WTC11 (cell line): ENCODE results near the gene TNIK. TPM values are rescaled to one million over a fixed set of nuclear protein-coding genes. Genes with fewer than 3 reads are reported as not detected.

ENCODE experiments used
- ATAC-seq: fragments of 200-7000 bp; cut with Tn5 transposase; 2 replicates; pipeline ENCODE4 v1.10.0; 2021; ENCODE audit warnings: mild to moderate bottlenecking, moderate library complexity
- CTCF ChIA-PET: fragments of 300-600 bp; sonication (Branson Sonifier 250); formaldehyde crosslinking; loops from one replicate; lab custom pipeline; 2021; ENCODE audit warnings: antibody characterized with exemption; lab: Charles Lee
- POLR2A ChIA-PET: fragments of 350-600 bp; sonication (Branson Sonifier 250); formaldehyde crosslinking; loops from one replicate; lab custom pipeline; 2021; ENCODE audit warnings: antibody characterized with exemption; lab: Charles Lee
- DNase-seq: peaks from one replicate; pipeline ENCODE4 v3.0.0; 2021; ENCODE audit warnings: low spot score
- H3K27ac Mint-ChIP-seq: 2 replicates; pipeline ENCODE4 v1.8.0; 2021; ENCODE audit warnings: mixed read lengths
- H3K27me3 Mint-ChIP-seq: 2 replicates; pipeline ENCODE4 v1.8.0; 2021; ENCODE audit warnings: low read depth, mild to moderate bottlenecking, moderate library complexity, mixed read lengths
- H3K36me3 Mint-ChIP-seq: 2 replicates; pipeline ENCODE4 v1.8.0; 2021; ENCODE audit warnings: mixed read lengths
- H3K4me1 Mint-ChIP-seq: 2 replicates; pipeline ENCODE4 v1.8.0; 2022; ENCODE audit warnings: mixed read lengths
- H3K4me3 Mint-ChIP-seq: 2 replicates; pipeline ENCODE4 v1.8.0; 2021; ENCODE audit warnings: mild to moderate bottlenecking, moderate library complexity, mixed read lengths
- H3K9me3 Mint-ChIP-seq: 2 replicates; pipeline ENCODE4 v1.8.0; 2021; ENCODE audit warnings: mixed read lengths
- CBFB ChIP-seq: sonication (generic); formaldehyde crosslinking; IDR thresholded peaks from 2 replicates; pipeline ENCODE4 v1.8.1; 2022; ENCODE audit warnings: mild to moderate bottlenecking, low read depth, missing genetic modification reagents
- EMX1 ChIP-seq: fragments of 250-450 bp; sonication (Bioruptor Pico); IDR thresholded peaks from 2 replicates; pipeline ENCODE4 v1.8.0; 2021; ENCODE audit warnings: mild to moderate bottlenecking
- ETV6 ChIP-seq: sonication (generic); formaldehyde crosslinking; IDR thresholded peaks from 2 replicates; pipeline ENCODE4 v1.8.1; 2022; ENCODE audit warnings: mild to moderate bottlenecking, missing genetic modification reagents
- FOXP1 ChIP-seq: sonication (generic); formaldehyde crosslinking; IDR thresholded peaks from 2 replicates; pipeline ENCODE4 v1.8.0; 2022; ENCODE audit warnings: missing genetic modification reagents, mild to moderate bottlenecking, moderate library complexity, borderline replicate concordance
- MXD4 ChIP-seq: fragments of 250-450 bp; sonication (Bioruptor Pico); IDR thresholded peaks from 2 replicates; pipeline ENCODE4 v1.8.0; 2021; ENCODE audit warnings: mild to moderate bottlenecking, moderate library complexity, borderline replicate concordance
- NFE2L1 ChIP-seq: sonication (generic); formaldehyde crosslinking; IDR thresholded peaks from 2 replicates; pipeline ENCODE4 v1.8.1; 2023; ENCODE audit warnings: missing genetic modification reagents
- NR1H2 ChIP-seq: sonication (generic); formaldehyde crosslinking; IDR thresholded peaks from 2 replicates; pipeline ENCODE4 v1.9.0; 2021; ENCODE audit warnings: mild to moderate bottlenecking, moderate library complexity, missing genetic modification reagents
- NR2C2 ChIP-seq: sonication (generic); formaldehyde crosslinking; IDR thresholded peaks from 2 replicates; pipeline ENCODE4 v1.8.0; 2022; ENCODE audit warnings: mild to moderate bottlenecking, missing genetic modification reagents
- RELA ChIP-seq: sonication (generic); formaldehyde crosslinking; IDR thresholded peaks from 2 replicates; pipeline ENCODE4 v1.8.1; 2022; ENCODE audit warnings: missing genetic modification reagents, mild to moderate bottlenecking, borderline replicate concordance
- SMAD3 ChIP-seq: sonication (generic); formaldehyde crosslinking; IDR thresholded peaks from 2 replicates; pipeline ENCODE4 v1.8.0; 2022; ENCODE audit warnings: missing genetic modification reagents, mild to moderate bottlenecking, borderline replicate concordance
- SMAD4 ChIP-seq: sonication (generic); formaldehyde crosslinking; IDR thresholded peaks from 2 replicates; pipeline ENCODE4 v1.8.0; 2022; ENCODE audit warnings: mild to moderate bottlenecking, missing genetic modification reagents
- SP1 ChIP-seq: sonication (generic); formaldehyde crosslinking; conservative IDR thresholded peaks from 2 replicates; pipeline ENCODE4 v1.8.1; 2022; ENCODE audit warnings: missing genetic modification reagents
- ZNF219 ChIP-seq: sonication (generic); formaldehyde crosslinking; IDR thresholded peaks from 2 replicates; pipeline ENCODE4 v1.8.0; 2023; ENCODE audit warnings: missing genetic modification reagents, mild to moderate bottlenecking, borderline replicate concordance
- ZNF396 ChIP-seq: fragments of 250-450 bp; sonication (Bioruptor Pico); IDR thresholded peaks from 2 replicates; pipeline ENCODE4 v1.8.0; 2021; ENCODE audit warnings: mild to moderate bottlenecking, moderate library complexity, borderline replicate concordance
- total RNA-seq: library from RNA; stranded (reverse); gene quantifications from 3 replicates; pipeline ENCODE4 v1.2.3, GENCODE V29; 2021
- TF ChIP-seq, protein P1 (sequence below): sonication (generic); formaldehyde crosslinking; IDR thresholded peaks from 2 replicates; pipeline ENCODE4 v1.8.1; 2022; ENCODE audit warnings: missing genetic modification reagents, borderline replicate concordance
- TF ChIP-seq, protein P2 (sequence below): sonication (generic); formaldehyde crosslinking; IDR thresholded peaks from 2 replicates; pipeline ENCODE4 v1.8.0; 2022; ENCODE audit warnings: mild to moderate bottlenecking, missing genetic modification reagents
- TF ChIP-seq, protein P3 (sequence below): sonication (generic); formaldehyde crosslinking; IDR thresholded peaks from 2 replicates; pipeline ENCODE4 v1.8.1; 2023; ENCODE audit warnings: mild to moderate bottlenecking, missing genetic modification reagents, moderate library complexity
- TF ChIP-seq, protein P4 (sequence below): fragments of 250-450 bp; sonication (Bioruptor Pico); IDR thresholded peaks from 2 replicates; pipeline ENCODE4 v1.9.0; 2021; ENCODE audit warnings: moderate library complexity, mild to moderate bottlenecking, inconsistent platforms, borderline replicate concordance
- TF ChIP-seq, protein P5 (sequence below): fragments of 250-450 bp; sonication (Bioruptor Pico); conservative IDR thresholded peaks from 2 replicates; pipeline ENCODE4 v1.9.0; 2021; ENCODE audit warnings: mild to moderate bottlenecking
- TF ChIP-seq, protein P6 (sequence below): sonication (generic); formaldehyde crosslinking; IDR thresholded peaks from 2 replicates; pipeline ENCODE4 v1.8.0; 2023; ENCODE audit warnings: mild to moderate bottlenecking, missing genetic modification reagents

Gene TNIK
- total RNA-seq, 1 experiment from 2014 or later = 50.3 TPM

DNA sequence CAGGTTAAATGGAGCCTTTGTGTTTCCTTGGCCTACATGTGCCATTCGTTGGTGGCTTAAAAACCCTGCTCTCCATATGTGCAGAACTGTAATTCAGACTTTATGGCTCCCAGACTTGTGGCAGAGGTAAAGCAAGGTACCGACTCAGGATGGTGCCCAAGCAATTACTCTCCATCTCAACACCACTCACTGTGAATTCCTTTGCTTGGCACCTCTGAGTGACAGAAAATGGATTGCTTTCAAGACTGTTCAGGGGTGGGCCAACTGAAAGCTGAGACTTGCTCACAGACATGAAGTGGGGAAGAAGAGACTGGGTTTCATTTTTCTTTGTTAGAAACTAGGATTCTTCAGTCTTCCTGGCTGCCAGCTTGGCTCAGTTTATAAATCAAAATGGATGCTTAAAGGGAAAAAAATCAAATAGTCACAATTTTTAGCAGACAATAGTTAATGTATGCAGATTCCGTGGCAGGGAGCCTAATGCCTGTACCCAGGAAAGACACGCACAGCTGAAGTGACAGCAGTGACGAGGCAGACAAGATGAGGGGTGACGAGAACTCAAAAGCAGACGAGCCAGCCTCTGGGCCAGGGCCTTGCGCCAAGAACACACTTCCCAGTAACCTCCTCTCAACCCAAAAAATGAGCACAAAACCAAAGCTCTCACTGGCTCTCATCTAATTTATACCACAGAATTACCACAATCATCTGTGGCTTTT lies 225.8 kb downstream of the TNIK start (continued):
- TF ChIP-seq EMX1 (no peak), SMAD3 (no peak), ZNF219 (CRISPR knock-in tag) (no peak)
- TF ChIP-seq, protein P1, sequence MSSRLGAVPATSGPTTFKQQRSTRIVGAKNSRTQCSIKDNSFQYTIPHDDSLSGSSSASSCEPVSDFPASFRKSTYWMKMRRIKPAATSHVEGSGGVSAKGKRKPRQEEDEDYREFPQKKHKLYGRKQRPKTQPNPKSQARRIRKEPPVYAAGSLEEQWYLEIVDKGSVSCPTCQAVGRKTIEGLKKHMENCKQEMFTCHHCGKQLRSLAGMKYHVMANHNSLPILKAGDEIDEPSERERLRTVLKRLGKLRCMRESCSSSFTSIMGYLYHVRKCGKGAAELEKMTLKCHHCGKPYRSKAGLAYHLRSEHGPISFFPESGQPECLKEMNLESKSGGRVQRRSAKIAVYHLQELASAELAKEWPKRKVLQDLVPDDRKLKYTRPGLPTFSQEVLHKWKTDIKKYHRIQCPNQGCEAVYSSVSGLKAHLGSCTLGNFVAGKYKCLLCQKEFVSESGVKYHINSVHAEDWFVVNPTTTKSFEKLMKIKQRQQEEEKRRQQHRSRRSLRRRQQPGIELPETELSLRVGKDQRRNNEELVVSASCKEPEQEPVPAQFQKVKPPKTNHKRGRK (CRISPR knock-in tag) = no peak
- TF ChIP-seq, protein P2, sequence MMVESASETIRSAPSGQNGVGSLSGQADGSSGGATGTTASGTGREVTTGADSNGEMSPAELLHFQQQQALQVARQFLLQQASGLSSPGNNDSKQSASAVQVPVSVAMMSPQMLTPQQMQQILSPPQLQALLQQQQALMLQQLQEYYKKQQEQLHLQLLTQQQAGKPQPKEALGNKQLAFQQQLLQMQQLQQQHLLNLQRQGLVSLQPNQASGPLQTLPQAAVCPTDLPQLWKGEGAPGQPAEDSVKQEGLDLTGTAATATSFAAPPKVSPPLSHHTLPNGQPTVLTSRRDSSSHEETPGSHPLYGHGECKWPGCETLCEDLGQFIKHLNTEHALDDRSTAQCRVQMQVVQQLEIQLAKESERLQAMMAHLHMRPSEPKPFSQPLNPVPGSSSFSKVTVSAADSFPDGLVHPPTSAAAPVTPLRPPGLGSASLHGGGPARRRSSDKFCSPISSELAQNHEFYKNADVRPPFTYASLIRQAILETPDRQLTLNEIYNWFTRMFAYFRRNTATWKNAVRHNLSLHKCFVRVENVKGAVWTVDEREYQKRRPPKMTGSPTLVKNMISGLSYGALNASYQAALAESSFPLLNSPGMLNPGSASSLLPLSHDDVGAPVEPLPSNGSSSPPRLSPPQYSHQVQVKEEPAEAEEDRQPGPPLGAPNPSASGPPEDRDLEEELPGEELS (CRISPR knock-in tag) = no peak
- TF ChIP-seq, protein P3, sequence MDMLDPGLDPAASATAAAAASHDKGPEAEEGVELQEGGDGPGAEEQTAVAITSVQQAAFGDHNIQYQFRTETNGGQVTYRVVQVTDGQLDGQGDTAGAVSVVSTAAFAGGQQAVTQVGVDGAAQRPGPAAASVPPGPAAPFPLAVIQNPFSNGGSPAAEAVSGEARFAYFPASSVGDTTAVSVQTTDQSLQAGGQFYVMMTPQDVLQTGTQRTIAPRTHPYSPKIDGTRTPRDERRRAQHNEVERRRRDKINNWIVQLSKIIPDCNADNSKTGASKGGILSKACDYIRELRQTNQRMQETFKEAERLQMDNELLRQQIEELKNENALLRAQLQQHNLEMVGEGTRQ (CRISPR knock-in tag) = no peak
- TF ChIP-seq, protein P4, sequence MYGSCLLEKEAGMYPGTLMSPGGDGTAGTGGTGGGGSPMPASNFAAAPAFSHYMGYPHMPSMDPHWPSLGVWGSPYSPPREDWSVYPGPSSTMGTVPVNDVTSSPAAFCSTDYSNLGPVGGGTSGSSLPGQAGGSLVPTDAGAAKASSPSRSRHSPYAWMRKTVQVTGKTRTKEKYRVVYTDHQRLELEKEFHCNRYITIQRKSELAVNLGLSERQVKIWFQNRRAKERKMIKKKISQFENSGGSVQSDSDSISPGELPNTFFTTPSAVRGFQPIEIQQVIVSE (CRISPR knock-in tag) = no peak
- TF ChIP-seq, protein P5, sequence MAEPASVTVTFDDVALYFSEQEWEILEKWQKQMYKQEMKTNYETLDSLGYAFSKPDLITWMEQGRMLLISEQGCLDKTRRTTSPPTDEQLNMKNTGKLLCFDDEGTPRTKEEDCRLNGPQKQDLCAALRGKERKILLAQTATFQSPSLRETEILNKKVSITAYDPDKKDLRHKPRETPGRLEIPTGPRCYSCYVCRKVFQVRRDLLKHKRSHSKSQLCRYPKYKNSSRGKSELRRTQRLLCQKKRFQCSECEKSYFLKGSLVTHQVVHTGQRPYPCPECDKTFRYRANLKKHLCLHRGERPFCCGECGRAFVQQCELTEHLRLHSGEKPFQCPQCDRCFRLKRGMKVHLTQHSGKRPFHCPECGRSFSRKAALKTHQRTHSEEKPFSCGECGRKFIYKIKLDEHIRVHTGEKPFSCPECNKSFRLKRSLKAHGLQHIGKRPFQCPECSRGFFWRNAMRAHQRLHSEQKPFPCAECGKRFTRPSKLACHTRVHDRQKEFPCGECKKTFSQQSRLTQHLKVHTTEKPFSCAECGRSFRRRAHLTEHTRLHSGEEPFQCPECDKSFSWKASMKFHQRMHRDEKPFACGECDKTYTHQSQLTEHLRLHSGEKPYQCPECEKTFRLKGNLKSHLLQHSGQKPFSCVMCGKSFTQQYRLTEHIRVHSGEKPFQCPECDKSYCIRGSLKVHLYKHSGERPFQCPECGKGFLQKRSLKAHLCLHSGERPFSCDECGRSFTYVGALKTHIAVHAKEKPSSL (CRISPR knock-in tag) = no peak
- TF ChIP-seq, all 79 proteins: peak for 0

DNA sequence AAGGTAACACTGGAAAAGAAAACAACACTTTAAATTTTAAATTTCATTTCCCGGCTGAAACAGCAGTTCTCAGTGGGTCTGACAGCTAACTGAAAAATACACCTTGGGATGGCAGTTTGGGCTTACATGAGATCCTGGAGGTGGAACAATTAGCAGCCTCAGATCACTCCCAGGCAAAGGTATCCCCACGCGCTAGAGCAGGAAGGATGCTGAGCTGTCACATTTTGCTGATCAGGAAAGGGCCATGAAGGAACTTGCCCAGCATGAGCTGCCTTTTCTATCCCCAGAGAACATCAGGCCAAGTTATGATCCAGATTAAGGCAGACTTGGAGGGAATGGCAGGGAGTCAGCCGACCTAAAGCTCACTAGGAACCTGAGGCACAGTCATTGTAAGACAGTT lies 228.8 kb downstream of the TNIK start:
- H3K27me3 Mint-ChIP-seq = no peaks in the 10 kb centered on the region
- no peak overlapping the region for H3K4me3 Mint-ChIP-seq
- ChIA-PET CTCF (interaction anchor here (0.9 to 1.0 kb wide), 2 partner anchors 11 to 59 kb away, joined by 3 read pairs; no protein-coding TSS in a partner anchor), POLR2A (no interaction called here)
- peaks cover 5% of the 10 kb centered on the region for H3K36me3 Mint-ChIP-seq
- ATAC-seq (peak; percentile 24; the same call in 1 of the 2 replicates), DNase-seq (no peak)
- peaks cover under 1% of the 10 kb centered on the region for H3K9me3 Mint-ChIP-seq
- 0 out of 2 replicates have a peak overlapping the region, but pooled peaks have one; percentile 9 for H3K27ac Mint-ChIP-seq
- H3K4me1 Mint-ChIP-seq = peaks cover 43% of the 10 kb centered on the region
- TF ChIP-seq SP1 (CRISPR knock-in tag) (no peak), SMAD4 (CRISPR knock-in tag) (no peak), NFE2L1 (CRISPR knock-in tag) (no peak), MXD4 (no peak), ETV6 (CRISPR knock-in tag) (no peak), FOXP1 (CRISPR knock-in tag) (no peak), NR1H2 (CRISPR knock-in tag) (no peak), ZNF219 (CRISPR knock-in tag) (no peak), RELA (CRISPR knock-in tag) (no peak), NR2C2 (CRISPR knock-in tag) (no peak), CBFB (CRISPR knock-in tag) (no peak), ZNF396 (no peak)
- TF ChIP-seq, protein P5 (CRISPR knock-in tag) = no peak
- TF ChIP-seq, protein P3 (CRISPR knock-in tag) = no peak
- TF ChIP-seq, protein P6, sequence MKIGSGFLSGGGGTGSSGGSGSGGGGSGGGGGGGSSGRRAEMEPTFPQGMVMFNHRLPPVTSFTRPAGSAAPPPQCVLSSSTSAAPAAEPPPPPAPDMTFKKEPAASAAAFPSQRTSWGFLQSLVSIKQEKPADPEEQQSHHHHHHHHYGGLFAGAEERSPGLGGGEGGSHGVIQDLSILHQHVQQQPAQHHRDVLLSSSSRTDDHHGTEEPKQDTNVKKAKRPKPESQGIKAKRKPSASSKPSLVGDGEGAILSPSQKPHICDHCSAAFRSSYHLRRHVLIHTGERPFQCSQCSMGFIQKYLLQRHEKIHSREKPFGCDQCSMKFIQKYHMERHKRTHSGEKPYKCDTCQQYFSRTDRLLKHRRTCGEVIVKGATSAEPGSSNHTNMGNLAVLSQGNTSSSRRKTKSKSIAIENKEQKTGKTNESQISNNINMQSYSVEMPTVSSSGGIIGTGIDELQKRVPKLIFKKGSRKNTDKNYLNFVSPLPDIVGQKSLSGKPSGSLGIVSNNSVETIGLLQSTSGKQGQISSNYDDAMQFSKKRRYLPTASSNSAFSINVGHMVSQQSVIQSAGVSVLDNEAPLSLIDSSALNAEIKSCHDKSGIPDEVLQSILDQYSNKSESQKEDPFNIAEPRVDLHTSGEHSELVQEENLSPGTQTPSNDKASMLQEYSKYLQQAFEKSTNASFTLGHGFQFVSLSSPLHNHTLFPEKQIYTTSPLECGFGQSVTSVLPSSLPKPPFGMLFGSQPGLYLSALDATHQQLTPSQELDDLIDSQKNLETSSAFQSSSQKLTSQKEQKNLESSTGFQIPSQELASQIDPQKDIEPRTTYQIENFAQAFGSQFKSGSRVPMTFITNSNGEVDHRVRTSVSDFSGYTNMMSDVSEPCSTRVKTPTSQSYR (CRISPR knock-in tag) = no peak
